Adipocyte (in vitro differentiated cells): ENCODE measurements around the gene FAM50A.

Experiments used
- DNase-seq: peaks from one replicate; pipeline ENCODE4 v3.0.0-alpha.2; 2015; ENCODE audit warnings: low read depth
- H3K27me3 ChIP-seq: replicated peaks from 2 replicates; pipeline ENCODE4 v1.7.0; 2013; ENCODE audit warnings: mild to moderate bottlenecking, low read length, moderate library complexity; ENCODE audit not compliant: control insufficient read depth, insufficient read depth
- H3K36me3 ChIP-seq: 2 replicates; pipeline ENCODE4 v1.7.0; 2013; ENCODE audit warnings: low read length, mild to moderate bottlenecking, moderate library complexity; ENCODE audit not compliant: control insufficient read depth, insufficient read depth, severe bottlenecking
- H3K4me1 ChIP-seq: 2 replicates; pipeline ENCODE4 v1.7.0; 2013; ENCODE audit warnings: mild to moderate bottlenecking, low read length, moderate library complexity; ENCODE audit not compliant: control insufficient read depth, insufficient read depth
- H3K4me3 ChIP-seq: 2 replicates; pipeline ENCODE4 v1.7.0; 2013; ENCODE audit warnings: mild to moderate bottlenecking, low read length, moderate library complexity
- H3K9ac ChIP-seq: 2 replicates; pipeline ENCODE4 v1.7.0; 2013; ENCODE audit warnings: mild to moderate bottlenecking, low read length, moderate library complexity
- H3K9me3 ChIP-seq: 2 replicates; pipeline ENCODE4 v1.7.0; 2013; ENCODE audit warnings: mild to moderate bottlenecking, low read length, moderate library complexity; ENCODE audit not compliant: control insufficient read depth

Gene FAM50A

GRCh38 chrX:154434394-154435168 is 9.4 kb upstream of the FAM50A start:
- Histone ChIP-seq H3K4me3 (no peak overlapping the region), H3K36me3 (peaks cover 29% of the 10 kb centered on the region), H3K9ac (no peak overlapping the region)

GRCh38 chrX:154435171-154435733 is 8.7 kb upstream of the FAM50A start:
- H3K9ac ChIP-seq, result no peak overlapping the region
- peaks cover 8% of the 10 kb centered on the region for H3K4me1 ChIP-seq
- no peak for DNase-seq
- H3K27me3 ChIP-seq, result no peaks in the 10 kb centered on the region
- H3K4me3 ChIP-seq, result no peak overlapping the region
- H3K9me3 ChIP-seq, result no peaks in the 10 kb centered on the region
- H3K36me3 ChIP-seq, result peaks cover 29% of the 10 kb centered on the region

More at GRCh38 chrX:154434394-154435168, 9.4 kb upstream of the FAM50A start:
- no peak for DNase-seq
- H3K4me1 ChIP-seq, result peaks cover 11% of the 10 kb centered on the region
- no peaks in the 10 kb centered on the region for H3K9me3 ChIP-seq
- H3K27me3 ChIP-seq, result peaks cover 3% of the 10 kb centered on the region

GRCh38 chrX:154436374-154436982 is 7.5 kb upstream of the FAM50A start:
- Histone ChIP-seq H3K9ac (peak overlapping the region; percentile 77), H3K4me3 (peak overlapping the region; percentile 77), H3K9me3 (no peaks in the 10 kb centered on the region), H3K36me3 (peaks cover 29% of the 10 kb centered on the region), H3K27me3 (no peaks in the 10 kb centered on the region), H3K4me1 (no peaks in the 10 kb centered on the region)
- peak; percentile 61 for DNase-seq

- Histone ChIP-seq H3K4me1 (no peaks in the 10 kb centered on the region), H3K9ac (peak within 1 kb of the TSS; percentile 77), H3K36me3 (peaks cover 30% of the 10 kb centered on the region), H3K4me3 (peak within 1 kb of the TSS; percentile 77), H3K9me3 (no peaks in the 10 kb centered on the region), H3K27me3 (no peaks in the 10 kb centered on the region)
- peak; percentile 69 for DNase-seq
Observed at GRCh38 chrX:154436983-154437752, 6.8 kb upstream of the FAM50A start, which contains the start of gene GDI1. TSS of gene GDI1 (plus strand) at chrX:154437154. CDS start at chrX:154437255, 101 bp downstream.

- Histone ChIP-seq H3K36me3 (peaks cover 31% of the 10 kb centered on the region), H3K27me3 (no peaks in the 10 kb centered on the region), H3K4me1 (no peaks in the 10 kb centered on the region), H3K4me3 (peak overlapping the region; percentile 77), H3K9ac (peak overlapping the region; percentile 77), H3K9me3 (no peaks in the 10 kb centered on the region)
- peak; percentile 30 for DNase-seq
Observed at GRCh38 chrX:154437971-154438893, 5.7 kb upstream of the FAM50A start.

GRCh38 chrX:154439841-154440240 is 4.1 kb upstream of the FAM50A start:
- no peak overlapping the region for H3K9ac ChIP-seq
- H3K4me3 ChIP-seq, result no peak overlapping the region
- peaks cover 1% of the 10 kb centered on the region for H3K4me1 ChIP-seq
- peaks cover 15% of the 10 kb centered on the region for H3K36me3 ChIP-seq
- H3K9me3 ChIP-seq, result no peaks in the 10 kb centered on the region
- DNase-seq, result no peak
- H3K27me3 ChIP-seq, result no peaks in the 10 kb centered on the region

GRCh38 chrX:154440623-154441357 is 3.2 kb upstream of the FAM50A start:
- H3K9ac ChIP-seq, result no peak overlapping the region
- peaks cover 6% of the 10 kb centered on the region for H3K36me3 ChIP-seq
- no peaks in the 10 kb centered on the region for H3K27me3 ChIP-seq
- H3K9me3 ChIP-seq, result no peaks in the 10 kb centered on the region
- no peak overlapping the region for H3K4me3 ChIP-seq
- H3K4me1 ChIP-seq, result peaks cover 11% of the 10 kb centered on the region
- no peak for DNase-seq

GRCh38 chrX:154441564-154441963 is 2.4 kb upstream of the FAM50A start:
- Histone ChIP-seq H3K27me3 (no peaks in the 10 kb centered on the region), H3K9ac (no peak overlapping the region), H3K4me3 (no peak overlapping the region), H3K9me3 (no peaks in the 10 kb centered on the region), H3K36me3 (peaks cover 10% of the 10 kb centered on the region), H3K4me1 (peaks cover 13% of the 10 kb centered on the region)
- no peak for DNase-seq

GRCh38 chrX:154441984-154442707 is 1.8 kb upstream of the FAM50A start:
- H3K27me3 ChIP-seq, result no peaks in the 10 kb centered on the region
- no peak for DNase-seq
- no peak overlapping the region for H3K4me3 ChIP-seq
- H3K36me3 ChIP-seq, result peaks cover 10% of the 10 kb centered on the region
- no peaks in the 10 kb centered on the region for H3K9me3 ChIP-seq
- peaks cover 13% of the 10 kb centered on the region for H3K4me1 ChIP-seq
- no peak overlapping the region for H3K9ac ChIP-seq
